Heart right ventricle (tissue), 16 donors: ENCODE data around the gene FAM3A. TPM values are rescaled to one million over a fixed set of nuclear protein-coding genes. Genes with fewer than 3 reads are reported as not detected.
"Not testable (repeated sequence)": the region's sequence is repeated elsewhere in the genome, so short reads cannot be mapped to it uniquely, and the experiment has no call there.

Experiments
- ATAC-seq, 8 donors: fragments of 200-7000 bp; cut with Tn5 transposase; one replicate each; pipeline ENCODE4 v1.9.1; 2020; ENCODE audit warnings: mild to moderate bottlenecking in 8 of 8, moderate library complexity in 8 of 8, moderate number of reproducible peaks in 1 of 8
- DNase-seq, 2 donors: peaks; one replicate each; pipeline ENCODE4 v3.0.0-alpha.2; 2020
- H3K27ac ChIP-seq, 10 donors: fragments of 200-600 bp; sonication (generic) in 2 of 10; one replicate each; pipeline versions ENCODE4 v1.5.0 to v1.8.0; 2020 to 2022; ENCODE audit warnings: mild to moderate bottlenecking in 3 of 10
- H3K27me3 ChIP-seq, 7 donors: fragments of 200-600 bp; one replicate each; pipeline ENCODE4 v1.8.0; 2021 to 2022; ENCODE audit warnings: mild to moderate bottlenecking in 2 of 7
- H3K36me3 ChIP-seq, 9 donors: fragments of 200-600 bp; sonication (generic) in 1 of 9; one replicate each; pipeline versions ENCODE4 v1.5.0 to v1.8.0; 2020 to 2022; ENCODE audit warnings: mild to moderate bottlenecking in 2 of 9
- H3K4me1 ChIP-seq, 9 donors: fragments of 200-600 bp; sonication (generic) in 1 of 9; one replicate each; pipeline versions ENCODE4 v1.5.0 to v1.8.0; 2020 to 2022; ENCODE audit warnings: mild to moderate bottlenecking in 4 of 9
- H3K4me3 ChIP-seq, 10 donors: fragments of 200-600 bp; sonication (generic) in 2 of 10; one replicate each; pipeline versions ENCODE4 v1.5.0 to v1.8.0; 2020 to 2022; ENCODE audit warnings: mild to moderate bottlenecking in 7 of 10, moderate library complexity in 2 of 10
- H3K9me3 ChIP-seq, 11 donors: fragments of 200-600 bp in 10 of 11; sonication (generic) in 2 of 11; one replicate each; pipeline versions ENCODE4 v1.5.0 to v1.8.0; 2013 to 2022; ENCODE audit warnings: mild to moderate bottlenecking in 2 of 11, control low read depth in 1 of 11, moderate library complexity in 1 of 11
- WGBS, 2 donors: extraction: QIAGEN DNeasy Blood & Tissue Kit; methylation state at CpG; one replicate each; pipeline ENCODE4 v1.1.7; 2013; ENCODE audit warnings: inconsistent platforms in 1 of 2; 5-methylcytosine and 5-hydroxymethylcytosine counted together
- intact Hi-C, 10 donors: fragments of 100-400 bp; cut with DNase I; formaldehyde crosslinking; loops; one replicate each; pipeline versions ENCODE4 v1.11.1 to v1.14.2; 2022
- polyA plus RNA-seq, 2 donors: library from polyadenylated mRNA; stranded (reverse); fragments of 200-250 nt; gene quantifications; one replicate each; pipeline ENCODE4 v1.2.3, GENCODE V29; 2013
- total RNA-seq, 10 donors: library from RNA; stranded (reverse); fragmentation: NEBNext Ultra II Directional in 3 of 10; extraction: Animal tissue kit (Norgen Biotek cat#: 25700) in 3 of 10; gene quantifications; one replicate each; pipeline versions ENCODE4 v1.2.1 to v1.2.4, GENCODE V29; 2021 to 2023
- TF ChIP-seq, protein P1 (sequence below), 9 donors: fragments of 200-600 bp; sonication (generic) in 2 of 9; IDR thresholded peaks; one replicate each; pipeline versions ENCODE4 v1.5.0 to v1.8.0; 2021 to 2022; ENCODE audit warnings: antibody characterized with exemption in 9 of 9, mild to moderate bottlenecking in 5 of 9, moderate library complexity in 1 of 9
- donor health status: Arrhythmogenic right ventricular cardiomyopathy.
- donor health status: ischemic (EF 13 %, LVEDD 7.1; RV severe dilation, severe dysfunction).
- donor health status: healthy with polysubstance abuse.
- donor health status: DM: no; HTN: yes; CAD: no.
- donor health status: DM: no; HTN: no; CAD: no.
- donor health status: ischemic (EF 25% LVEDD 6.9; RV normal size, moderate dysfunction).
- donor health status: ischemic (EF 25% LVEDD 5.7; RV mildly dilated, moderate dysfunction).
- donor health status: healthy.
- donor health status: DM: yes; HTN: yes; CAD: no.
- donor health status: Ischemic cardiomyopathy.
- donor health status: ischemic (EF 35%, LVEDD 5.7; RV mildly dilated, moderate dysfunction).
- donor health status: nonischemic (EF 11% LVEDD 7.7; RV severe dilation, severe dysfunction).
- donor health status: DM: yes; HTN: yes; CAD: no.
- donor health status: PGD.
- donor health status: ischemic (EF 29% LVEDD 5.4; RV normal size, mild dysfunction).
- donor health status: nonischemic (EF 23%, LVEDD 6.1; RV moderate dilation, normal function).

FAM3A gene
- total and polyA plus RNA-seq, 12 donors: 36.5 to 76.6 (median 54.8) TPM

DNA sequence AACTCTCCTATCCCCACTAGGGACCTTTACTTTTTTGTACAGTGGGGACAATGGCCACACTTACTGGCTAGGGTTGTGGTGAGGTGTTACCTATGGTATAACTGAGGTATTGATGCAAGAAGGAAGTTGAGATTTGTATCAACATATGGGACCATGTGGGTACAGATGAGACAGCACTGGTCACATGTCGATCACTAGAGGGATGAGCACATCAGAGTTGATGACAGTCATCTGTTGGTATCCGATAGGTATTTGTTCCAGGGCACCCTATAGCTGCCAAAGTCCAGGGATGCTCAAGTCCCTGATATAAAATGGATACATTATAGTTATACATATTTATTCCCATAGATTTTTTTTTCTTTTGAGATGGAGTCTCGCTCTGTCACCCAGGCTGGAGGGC lies 13.0 kb downstream of the FAM3A start:
- no peaks in the 10 kb centered on the region for H3K27me3 ChIP-seq
- TF ChIP-seq, protein P1, sequence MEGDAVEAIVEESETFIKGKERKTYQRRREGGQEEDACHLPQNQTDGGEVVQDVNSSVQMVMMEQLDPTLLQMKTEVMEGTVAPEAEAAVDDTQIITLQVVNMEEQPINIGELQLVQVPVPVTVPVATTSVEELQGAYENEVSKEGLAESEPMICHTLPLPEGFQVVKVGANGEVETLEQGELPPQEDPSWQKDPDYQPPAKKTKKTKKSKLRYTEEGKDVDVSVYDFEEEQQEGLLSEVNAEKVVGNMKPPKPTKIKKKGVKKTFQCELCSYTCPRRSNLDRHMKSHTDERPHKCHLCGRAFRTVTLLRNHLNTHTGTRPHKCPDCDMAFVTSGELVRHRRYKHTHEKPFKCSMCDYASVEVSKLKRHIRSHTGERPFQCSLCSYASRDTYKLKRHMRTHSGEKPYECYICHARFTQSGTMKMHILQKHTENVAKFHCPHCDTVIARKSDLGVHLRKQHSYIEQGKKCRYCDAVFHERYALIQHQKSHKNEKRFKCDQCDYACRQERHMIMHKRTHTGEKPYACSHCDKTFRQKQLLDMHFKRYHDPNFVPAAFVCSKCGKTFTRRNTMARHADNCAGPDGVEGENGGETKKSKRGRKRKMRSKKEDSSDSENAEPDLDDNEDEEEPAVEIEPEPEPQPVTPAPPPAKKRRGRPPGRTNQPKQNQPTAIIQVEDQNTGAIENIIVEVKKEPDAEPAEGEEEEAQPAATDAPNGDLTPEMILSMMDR (IDR thresholded peaks at IDR 0.05): no peak
- H3K36me3 ChIP-seq: peaks cover 0 to 33% (median 0%) of the 10 kb centered on the region in 9 donors
- DNase-seq: no peak
- WGBS, 2 donors: 87 to 93% methylated on average over 3 of the region's 3 CpGs
- intact Hi-C loops: no loop called here
- no peaks in the 10 kb centered on the region for H3K9me3 ChIP-seq
- H3K4me3 ChIP-seq: no peak overlapping the region
- H3K27ac ChIP-seq: no peak overlapping the region
- ATAC-seq: no peak
- no peaks in the 10 kb centered on the region for H3K4me1 ChIP-seq

DNA sequence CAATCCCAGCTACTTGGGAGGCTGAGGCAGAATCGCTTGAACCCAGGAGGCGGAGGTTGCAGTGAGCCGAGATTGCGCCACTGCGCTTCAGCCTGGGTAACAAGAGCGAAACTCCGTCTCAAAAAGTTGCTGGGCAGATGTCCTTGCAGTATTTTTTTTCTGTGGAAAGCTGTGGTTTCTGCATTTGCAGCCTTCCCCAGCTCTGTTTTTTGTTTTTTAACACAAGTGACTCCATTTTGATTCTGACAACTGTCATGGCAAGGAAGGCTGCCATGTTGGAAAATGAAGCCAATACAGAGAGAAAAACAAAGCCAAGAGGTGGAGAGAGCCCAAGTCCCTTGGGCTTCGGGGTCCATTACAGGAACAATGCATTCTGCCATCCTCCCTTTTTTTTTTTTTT lies 13.9 kb downstream of the FAM3A start:
- 84 to 85% methylated on average over 8 of the region's 8 CpGs for WGBS, 2 donors
- Histone ChIP-seq H3K27me3 (no peaks in the 10 kb centered on the region), H3K4me3 (no peak overlapping the region), H3K36me3 (peaks cover 0 to 24% (median 0%) of the 10 kb centered on the region in 9 donors), H3K27ac (no peak overlapping the region), H3K9me3 (no peaks in the 10 kb centered on the region), H3K4me1 (no peaks in the 10 kb centered on the region)
- DNase-seq (no peak), ATAC-seq (no peak)
- TF ChIP-seq, protein P1 (IDR thresholded peaks at IDR 0.05): no peak
- intact Hi-C loops: no loop called here

DNA sequence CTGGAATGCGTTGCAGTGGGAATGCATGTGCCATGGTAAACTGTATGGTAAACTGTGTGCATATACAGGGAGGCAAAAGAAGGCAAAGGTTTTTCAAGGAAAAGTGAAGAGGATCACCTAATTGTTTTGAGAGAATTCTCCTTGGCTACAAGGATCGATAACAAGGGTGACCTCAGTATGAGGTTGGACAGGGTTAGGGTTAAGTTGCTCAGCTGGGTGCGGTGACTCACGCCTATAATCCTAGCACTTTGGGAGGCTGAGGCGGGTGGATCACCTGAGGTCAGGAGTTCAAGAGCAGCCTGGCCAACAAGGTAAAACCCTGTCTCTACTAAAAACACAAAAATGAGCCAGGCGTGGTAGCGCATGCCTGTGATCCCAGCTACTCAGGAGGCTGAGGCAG lies 14.6 kb downstream of the FAM3A start:
- ATAC-seq, H3K4me1 ChIP-seq, DNase-seq, H3K4me3 ChIP-seq, H3K27ac ChIP-seq, H3K9me3 ChIP-seq, H3K27me3 ChIP-seq, intact Hi-C loops: not testable (repeated sequence)
- 93% methylated on average over 7 of the region's 7 CpGs for WGBS, 2 donors
- H3K36me3 ChIP-seq: peaks cover 0 to 17% (median 0%) of the 10 kb centered on the region in 9 donors

DNA sequence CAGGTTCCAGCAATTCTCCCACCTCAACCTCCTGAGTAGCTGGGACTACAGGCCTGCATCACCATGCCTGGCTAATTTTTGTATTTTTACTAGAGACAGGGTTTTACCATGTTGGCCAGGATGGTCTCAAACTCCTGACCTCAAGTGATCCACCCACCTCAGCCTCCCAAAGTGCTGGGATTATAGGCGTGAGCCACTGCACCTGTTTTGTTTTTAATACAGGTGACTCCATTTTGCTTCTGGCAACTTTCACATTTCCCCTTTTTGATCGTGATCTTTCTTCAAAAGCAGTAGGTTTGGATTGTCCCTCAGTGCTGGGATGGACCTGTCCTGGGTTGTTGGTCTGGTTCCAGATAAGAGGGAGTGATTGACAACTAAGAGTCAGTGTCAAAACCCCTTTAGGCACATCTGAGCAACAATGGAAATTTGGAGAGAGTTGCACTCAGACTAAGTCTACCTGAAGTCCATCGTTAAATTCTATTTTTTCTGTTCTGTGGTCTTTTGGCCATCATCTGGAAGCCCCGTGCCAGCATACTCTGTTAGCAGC lies 19.4 kb downstream of the FAM3A start:
- H3K4me3 ChIP-seq, H3K9me3 ChIP-seq, H3K27me3 ChIP-seq, ATAC-seq, intact Hi-C loops, H3K36me3 ChIP-seq, H3K4me1 ChIP-seq, DNase-seq, H3K27ac ChIP-seq: not testable (repeated sequence)
- 83 to 87% methylated on average over 4 of the region's 4 CpGs for WGBS, 2 donors

DNA sequence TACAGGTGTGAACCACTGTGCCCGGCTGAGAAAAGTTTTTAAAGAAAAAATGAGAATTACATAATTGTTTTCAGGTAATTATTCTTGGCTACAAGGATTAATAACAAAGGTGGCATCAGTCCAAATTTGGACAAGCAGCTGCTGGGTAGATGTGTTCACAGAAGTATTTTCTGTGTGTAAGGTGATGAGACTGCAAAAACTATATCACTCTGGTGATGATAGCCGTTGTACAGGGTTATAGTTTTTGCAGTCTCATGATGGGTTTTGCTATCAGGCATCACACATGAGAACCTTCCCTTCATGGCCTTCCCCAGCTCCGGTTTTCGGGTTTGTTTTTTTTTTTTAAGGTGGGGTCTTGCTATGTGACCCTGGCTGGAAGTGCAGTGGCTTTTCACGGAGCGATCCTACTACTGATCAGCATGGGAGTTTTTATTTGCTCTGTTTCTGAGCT lies 20.5 kb downstream of the FAM3A start:
- H3K27ac ChIP-seq: no peak overlapping the region
- peaks cover 0 to 4% (median 0%) of the 10 kb centered on the region in 7 donors for H3K27me3 ChIP-seq
- H3K4me1 ChIP-seq: peaks cover 0 to 3% (median 0%) of the 10 kb centered on the region in 9 donors
- TF ChIP-seq, protein P1 (IDR thresholded peaks at IDR 0.05): no peak
- DNase-seq (no peak), ATAC-seq (no peak)
- H3K9me3 ChIP-seq: peaks cover 0 to 4% (median 0%) of the 10 kb centered on the region in 11 donors
- no peaks in the 10 kb centered on the region for H3K36me3 ChIP-seq
- intact Hi-C loops: no loop called here
- WGBS, 2 donors: 62 to 73% methylated on average over 6 of the region's 6 CpGs
- no peak overlapping the region for H3K4me3 ChIP-seq
